Amniotic stem cell (primary cell): ENCODE data around the gene DNLZ.

ENCODE experiments used
- DNase-seq: peaks from one replicate; lab custom pipeline; 2025; lab: John Stamatoyannopoulos, UW

Gene DNLZ

GRCh38 chr9:136316896-136317676, 46.5 kb downstream of the DNLZ start:
- DNase-seq, result no peak

GRCh38 chr9:136316271-136316751, 47.2 kb downstream of the DNLZ start:
- DNase-seq, result no peak

- no peak for DNase-seq
Observed at GRCh38 chr9:136314944-136315343, 48.6 kb downstream of the DNLZ start.

GRCh38 chr9:136314056-136314416, 49.5 kb downstream of the DNLZ start:
- no peak for DNase-seq

- DNase-seq, result no peak
Observed at GRCh38 chr9:136313111-136314055, 50.2 kb downstream of the DNLZ start.

- no peak for DNase-seq
Observed at GRCh38 chr9:136312436-136312835, 51.1 kb downstream of the DNLZ start.

GRCh38 chr9:136312009-136312375, 51.6 kb downstream of the DNLZ start:
- no peak for DNase-seq

GRCh38 chr9:136311051-136312008, 52.2 kb downstream of the DNLZ start:
- DNase-seq, result no peak

GRCh38 chr9:136310273-136311030, 53.1 kb downstream of the DNLZ start:
- DNase-seq, result no peak

- no peak for DNase-seq
Observed at GRCh38 chr9:136309806-136310220, 53.7 kb downstream of the DNLZ start.
